ENCODE data around the gene ASCC3.

The ASCC3 gene

DNA sequence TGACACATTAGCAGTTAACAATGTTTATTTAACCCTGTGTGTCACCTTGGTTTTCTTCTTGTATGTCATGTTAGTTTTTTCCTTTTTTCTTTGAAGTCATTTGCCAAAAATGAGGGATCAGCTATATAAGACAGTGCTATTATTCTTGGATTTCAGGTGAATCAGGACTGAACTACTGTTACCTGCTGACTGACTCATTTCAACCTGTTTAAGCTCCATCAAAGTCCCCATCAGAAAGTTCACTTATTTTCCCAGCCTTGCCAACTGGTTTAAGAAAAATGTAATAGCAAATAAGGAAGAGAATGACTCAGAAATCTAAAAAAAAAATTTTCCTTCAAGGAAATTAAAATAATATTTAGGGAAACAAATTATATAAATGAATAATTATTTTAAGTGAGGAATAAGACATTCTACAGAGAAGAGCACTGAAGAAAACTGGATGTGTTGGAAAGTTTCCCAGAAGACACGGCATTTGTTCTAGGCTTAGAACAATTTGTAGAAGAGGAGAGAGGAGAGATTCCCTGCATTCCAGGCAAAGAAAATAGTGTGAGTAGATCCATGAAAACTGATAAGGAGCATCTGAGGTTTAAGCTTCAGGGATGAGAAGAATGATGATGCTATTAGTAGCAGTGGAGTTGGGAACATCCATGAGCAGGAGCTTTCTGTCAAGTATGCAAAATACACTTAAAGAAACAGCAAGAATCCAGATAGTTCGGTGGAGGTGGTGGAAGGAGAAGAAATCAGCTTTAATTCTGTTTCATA, 331.5 kb downstream of the ASCC3 start:
- Mint-ChIP-seq H3K9me3 (no peaks in the 10 kb centered on the region), H3K27ac (no peak overlapping the region), H3K4me3 (no peak overlapping the region), H3K4me1 (ENCODE audit: low read depth) (no peaks in the 10 kb centered on the region), H3K36me3 (ENCODE audit: low read depth) (peaks cover 42% of the 10 kb centered on the region), H3K27me3 (no peaks in the 10 kb centered on the region)
- DNase-seq = no peak

DNA sequence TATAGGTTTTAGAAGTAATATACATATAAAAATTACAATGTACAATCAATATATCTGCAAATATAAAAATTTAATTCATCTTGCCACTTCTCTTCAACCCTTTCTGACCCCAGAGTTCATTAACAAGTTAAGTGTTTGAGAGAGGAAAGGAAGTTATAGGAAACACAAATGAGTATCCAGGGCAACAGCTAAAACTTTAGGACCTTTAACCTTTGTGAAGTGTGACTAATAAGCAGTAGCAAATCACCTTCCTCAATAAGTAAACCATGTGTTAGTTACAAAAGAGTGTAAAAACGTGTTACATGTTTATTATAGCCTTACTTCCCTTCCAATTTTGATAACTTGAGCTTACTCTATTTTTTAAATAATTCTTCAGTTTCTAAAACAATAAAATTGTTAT, 343.0 kb downstream of the ASCC3 start:
- Mint-ChIP-seq H3K4me1 (ENCODE audit: low read depth) (no peaks in the 10 kb centered on the region), H3K27me3 (no peaks in the 10 kb centered on the region), H3K9me3 (no peaks in the 10 kb centered on the region), H3K27ac (no peak overlapping the region), H3K36me3 (ENCODE audit: low read depth) (peaks cover 77% of the 10 kb centered on the region), H3K4me3 (no peak overlapping the region)
- DNase-seq = no peak

GRCh38 chr6:100518588-100518987, 362.5 kb downstream of the ASCC3 start:
- Mint-ChIP-seq H3K9me3 (no peaks in the 10 kb centered on the region), H3K36me3 (ENCODE audit: low read depth) (peaks cover 52% of the 10 kb centered on the region), H3K27ac (no peak overlapping the region), H3K27me3 (no peaks in the 10 kb centered on the region), H3K4me3 (no peak overlapping the region), H3K4me1 (ENCODE audit: low read depth) (no peaks in the 10 kb centered on the region)
- no peak for DNase-seq

DNA sequence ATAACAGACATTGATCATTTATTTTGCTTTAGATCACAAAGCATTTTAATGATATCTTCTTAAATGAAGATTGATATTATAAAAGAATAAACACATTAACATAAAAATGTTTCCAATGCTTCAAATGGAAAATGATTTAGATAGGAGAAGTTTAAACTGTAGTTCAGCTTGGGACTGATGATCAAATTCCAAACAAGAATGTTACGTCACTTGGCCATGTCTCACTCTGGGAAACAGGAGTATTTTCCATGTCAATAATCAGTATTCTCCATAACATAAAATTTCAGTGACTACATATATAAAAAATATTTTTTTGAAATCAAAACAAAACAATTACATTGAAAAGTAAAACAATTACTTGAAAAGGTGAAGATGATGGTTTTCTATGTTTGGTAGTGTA, 363.5 kb downstream of the ASCC3 start:
- Mint-ChIP-seq H3K27me3 (no peaks in the 10 kb centered on the region), H3K36me3 (ENCODE audit: low read depth) (peaks cover 56% of the 10 kb centered on the region), H3K4me3 (no peak overlapping the region), H3K4me1 (ENCODE audit: low read depth) (no peaks in the 10 kb centered on the region), H3K9me3 (no peaks in the 10 kb centered on the region), H3K27ac (no peak overlapping the region)
- no peak for DNase-seq

GRCh38 chr6:100517106-100517505, 364.0 kb downstream of the ASCC3 start:
- no peaks in the 10 kb centered on the region for H3K27me3 Mint-ChIP-seq
- peaks cover 57% of the 10 kb centered on the region for H3K36me3 Mint-ChIP-seq (ENCODE audit: low read depth)
- no peak overlapping the region for H3K27ac Mint-ChIP-seq
- no peak overlapping the region for H3K4me3 Mint-ChIP-seq
- no peaks in the 10 kb centered on the region for H3K9me3 Mint-ChIP-seq
- no peaks in the 10 kb centered on the region for H3K4me1 Mint-ChIP-seq (ENCODE audit: low read depth)
- no peak for DNase-seq

DNA sequence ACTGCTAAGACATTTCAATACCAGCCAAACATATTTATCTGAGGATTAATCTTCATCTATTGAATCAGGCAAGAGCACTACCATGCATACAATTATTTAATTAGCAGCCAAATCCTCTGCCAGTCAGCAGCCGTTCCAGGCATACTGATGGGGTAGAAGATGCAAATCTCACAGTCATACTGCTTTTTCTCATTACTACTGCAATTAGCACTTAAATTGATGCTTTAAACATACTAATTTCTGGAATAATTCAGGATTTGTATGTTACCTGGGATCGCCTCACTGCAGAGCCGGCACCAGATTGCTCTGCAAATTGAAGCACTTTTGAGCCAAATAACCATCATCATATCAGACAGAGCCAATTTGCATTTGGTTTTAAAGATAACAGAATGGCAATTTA, 366.5 kb downstream of the ASCC3 start:
- DNase-seq = no peak
- Mint-ChIP-seq H3K27ac (no peak overlapping the region), H3K36me3 (ENCODE audit: low read depth) (peaks cover 74% of the 10 kb centered on the region), H3K9me3 (no peaks in the 10 kb centered on the region), H3K4me3 (no peak overlapping the region), H3K4me1 (ENCODE audit: low read depth) (no peaks in the 10 kb centered on the region), H3K27me3 (no peaks in the 10 kb centered on the region)

DNA sequence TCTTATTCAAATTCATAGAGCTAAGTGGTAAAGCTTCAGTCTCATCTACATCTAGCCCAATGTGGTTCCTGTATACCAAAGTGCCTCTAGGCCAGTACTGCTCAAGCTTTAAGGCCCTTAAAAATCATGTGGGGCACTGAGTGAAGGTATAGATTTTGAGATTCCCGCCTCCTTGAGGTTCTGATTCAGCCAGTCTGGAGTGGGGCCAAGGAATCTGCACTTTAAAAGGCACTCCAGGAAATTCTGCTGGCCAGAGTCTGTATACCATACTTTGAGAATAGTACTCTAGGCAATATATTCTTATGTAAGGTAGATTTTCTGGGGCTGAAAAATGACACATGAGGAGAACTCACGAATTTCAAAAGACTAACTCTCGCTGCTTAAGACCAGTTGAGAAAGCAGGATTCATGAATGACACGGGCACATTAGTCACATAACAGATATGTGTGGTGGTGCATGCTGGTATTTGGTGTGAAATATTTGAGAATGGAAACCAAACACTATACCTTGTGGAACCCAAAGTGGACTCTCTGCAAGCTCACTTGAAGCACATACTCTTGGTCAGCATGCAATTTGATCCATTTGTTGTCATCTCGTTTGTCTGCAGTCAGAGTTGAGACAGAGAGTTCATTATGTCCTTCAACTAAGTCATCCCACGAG, 368.8 kb downstream of the ASCC3 start:
- H3K36me3 Mint-ChIP-seq (ENCODE audit: low read depth) = peaks cover 69% of the 10 kb centered on the region
- no peaks in the 10 kb centered on the region for H3K4me1 Mint-ChIP-seq (ENCODE audit: low read depth)
- H3K27ac Mint-ChIP-seq = no peak overlapping the region
- H3K27me3 Mint-ChIP-seq = no peaks in the 10 kb centered on the region
- no peak overlapping the region for H3K4me3 Mint-ChIP-seq
- H3K9me3 Mint-ChIP-seq = no peaks in the 10 kb centered on the region
- no peak for DNase-seq

DNA sequence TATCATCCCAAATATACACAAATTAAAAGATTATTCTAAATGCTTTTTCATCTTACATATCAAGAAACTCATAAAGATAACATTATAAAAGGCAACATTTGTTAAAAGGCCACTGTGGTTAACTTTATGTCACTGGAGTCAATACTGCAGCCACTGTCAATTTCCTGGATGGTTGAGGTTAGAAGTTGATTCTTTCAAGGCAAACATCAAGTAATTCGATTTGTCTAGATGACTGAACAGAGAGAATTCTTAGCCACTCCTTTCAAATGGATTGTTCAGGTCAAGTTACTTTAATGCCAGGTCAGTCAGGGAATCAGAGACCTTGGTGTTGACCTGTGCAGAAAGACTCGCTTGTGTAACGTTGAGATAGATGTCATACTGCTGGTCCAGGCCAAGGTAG, 372.0 kb downstream of the ASCC3 start:
- Mint-ChIP-seq H3K27me3 (no peaks in the 10 kb centered on the region), H3K4me1 (ENCODE audit: low read depth) (no peaks in the 10 kb centered on the region), H3K9me3 (no peaks in the 10 kb centered on the region), H3K4me3 (no peak overlapping the region), H3K27ac (no peak overlapping the region), H3K36me3 (ENCODE audit: low read depth) (peaks cover 47% of the 10 kb centered on the region)
- DNase-seq = no peak

DNA sequence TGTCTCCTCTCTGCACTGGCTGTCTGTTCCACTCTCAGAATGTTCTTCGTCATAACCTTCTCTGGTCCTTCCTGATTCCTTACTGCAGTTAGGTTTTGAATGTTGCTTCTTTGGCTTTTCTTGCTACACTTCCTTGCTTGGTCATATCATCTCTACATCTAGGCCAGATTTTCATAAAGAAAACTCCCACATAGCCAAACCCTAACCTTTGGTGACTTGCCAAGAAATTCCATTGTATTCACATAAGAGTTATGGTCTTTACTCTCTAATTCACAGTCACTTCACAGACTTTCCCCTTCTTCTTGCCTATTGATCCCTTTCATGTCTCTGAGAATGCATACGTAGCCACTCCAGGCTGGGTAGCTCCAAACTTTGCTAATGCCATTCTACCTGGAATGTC, 374.5 kb downstream of the ASCC3 start:
- no peak overlapping the region for H3K4me3 Mint-ChIP-seq
- no peak for DNase-seq
- H3K9me3 Mint-ChIP-seq = no peaks in the 10 kb centered on the region
- no peaks in the 10 kb centered on the region for H3K27me3 Mint-ChIP-seq
- no peak overlapping the region for H3K27ac Mint-ChIP-seq
- H3K36me3 Mint-ChIP-seq (ENCODE audit: low read depth) = peaks cover 27% of the 10 kb centered on the region
- no peaks in the 10 kb centered on the region for H3K4me1 Mint-ChIP-seq (ENCODE audit: low read depth)

DNA sequence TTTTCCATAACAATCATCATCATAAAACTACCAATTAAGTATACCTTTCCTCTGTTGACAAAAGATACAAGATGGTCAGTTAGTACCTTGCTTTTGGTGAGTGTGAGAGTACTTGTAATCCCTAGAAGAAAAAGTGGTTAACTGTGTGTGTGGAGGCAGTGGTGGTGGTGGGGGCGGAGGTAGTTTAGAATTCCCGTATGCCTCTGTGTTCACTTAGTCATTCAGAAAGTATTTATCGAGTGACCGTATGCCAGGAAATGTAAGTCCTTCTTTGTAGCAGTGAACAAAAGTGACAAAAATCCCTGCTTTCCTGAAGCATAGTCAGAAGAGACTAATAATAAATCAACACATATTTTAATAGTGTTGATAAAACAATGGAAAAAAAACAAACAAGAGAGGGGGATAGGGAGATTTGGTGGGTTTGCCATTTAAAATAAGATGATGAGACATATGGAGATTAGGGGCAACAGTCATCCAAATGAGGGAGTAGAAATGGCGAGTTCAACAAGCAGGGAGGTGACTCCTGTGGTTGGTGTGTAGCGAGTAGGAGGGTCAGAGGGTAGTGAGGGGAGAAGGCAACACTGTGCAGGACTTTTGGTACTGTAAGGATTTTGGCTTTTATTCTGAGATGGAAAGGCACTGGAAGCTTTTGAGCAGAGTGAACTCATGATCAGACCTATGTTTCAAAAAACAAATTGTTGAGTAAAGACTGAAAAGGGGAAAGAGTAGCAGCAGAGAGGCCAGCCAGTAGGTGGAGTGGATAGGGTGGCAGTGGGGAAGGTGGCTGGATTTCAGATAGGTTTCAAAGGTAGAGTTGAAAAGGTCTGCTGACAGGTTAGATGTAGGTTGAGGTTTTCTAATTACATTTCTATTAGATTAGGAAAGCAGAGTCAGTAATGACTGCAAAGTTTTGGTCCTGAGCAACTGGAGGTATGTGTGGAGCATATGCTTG, 376.1 kb downstream of the ASCC3 start:
- Mint-ChIP-seq H3K4me3 (no peak overlapping the region), H3K9me3 (peaks cover 1% of the 10 kb centered on the region), H3K4me1 (ENCODE audit: low read depth) (no peaks in the 10 kb centered on the region), H3K27ac (no peak overlapping the region), H3K36me3 (ENCODE audit: low read depth) (peaks cover 13% of the 10 kb centered on the region), H3K27me3 (peaks cover 9% of the 10 kb centered on the region)
- no peak for DNase-seq

GRCh38 chr6:100503043-100503705, 378.0 kb downstream of the ASCC3 start:
- H3K36me3 Mint-ChIP-seq (ENCODE audit: low read depth) = no peaks in the 10 kb centered on the region
- H3K9me3 Mint-ChIP-seq = peaks cover 2% of the 10 kb centered on the region
- no peaks in the 10 kb centered on the region for H3K4me1 Mint-ChIP-seq (ENCODE audit: low read depth)
- H3K4me3 Mint-ChIP-seq = no peak overlapping the region
- peaks cover 23% of the 10 kb centered on the region for H3K27me3 Mint-ChIP-seq
- DNase-seq = no peak
- H3K27ac Mint-ChIP-seq = no peak overlapping the region

DNA sequence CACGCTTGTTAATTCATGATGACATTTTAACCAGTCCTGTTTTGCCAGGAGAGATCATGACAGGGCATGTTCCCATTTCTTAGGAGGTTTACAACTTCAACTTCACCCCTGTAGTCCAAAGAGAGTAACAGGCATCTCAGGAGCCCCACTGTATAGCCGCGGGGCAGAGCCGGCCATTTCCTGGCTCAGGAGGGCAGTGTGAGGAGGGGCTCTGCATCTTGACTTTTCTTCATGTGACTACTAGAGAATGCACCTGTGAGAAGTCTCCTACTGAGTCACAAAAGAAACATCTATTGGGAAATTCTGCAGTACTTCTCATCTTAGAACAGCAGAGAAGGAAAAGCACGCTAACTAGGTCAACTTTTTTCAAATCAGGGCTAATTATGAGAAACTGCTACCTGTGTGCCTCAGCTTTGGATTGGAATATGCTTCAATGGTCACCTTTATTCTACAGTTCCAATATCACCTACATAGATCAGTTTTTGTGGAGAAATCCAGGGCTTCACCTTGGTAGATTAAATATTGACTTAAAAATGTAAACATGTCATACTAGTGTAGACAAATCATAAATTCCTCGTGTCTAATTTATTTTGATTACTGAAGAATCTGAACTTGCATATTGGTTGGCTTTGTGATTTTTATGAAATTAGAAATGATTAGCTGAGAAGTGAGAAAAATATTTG, 387.8 kb downstream of the ASCC3 start:
- H3K4me3 Mint-ChIP-seq = no peak overlapping the region
- H3K36me3 Mint-ChIP-seq (ENCODE audit: low read depth) = no peaks in the 10 kb centered on the region
- H3K27me3 Mint-ChIP-seq = peaks cover 60% of the 10 kb centered on the region
- no peaks in the 10 kb centered on the region for H3K4me1 Mint-ChIP-seq (ENCODE audit: low read depth)
- peaks cover 7% of the 10 kb centered on the region for H3K9me3 Mint-ChIP-seq
- H3K27ac Mint-ChIP-seq = no peak overlapping the region
- no peak for DNase-seq

DNA sequence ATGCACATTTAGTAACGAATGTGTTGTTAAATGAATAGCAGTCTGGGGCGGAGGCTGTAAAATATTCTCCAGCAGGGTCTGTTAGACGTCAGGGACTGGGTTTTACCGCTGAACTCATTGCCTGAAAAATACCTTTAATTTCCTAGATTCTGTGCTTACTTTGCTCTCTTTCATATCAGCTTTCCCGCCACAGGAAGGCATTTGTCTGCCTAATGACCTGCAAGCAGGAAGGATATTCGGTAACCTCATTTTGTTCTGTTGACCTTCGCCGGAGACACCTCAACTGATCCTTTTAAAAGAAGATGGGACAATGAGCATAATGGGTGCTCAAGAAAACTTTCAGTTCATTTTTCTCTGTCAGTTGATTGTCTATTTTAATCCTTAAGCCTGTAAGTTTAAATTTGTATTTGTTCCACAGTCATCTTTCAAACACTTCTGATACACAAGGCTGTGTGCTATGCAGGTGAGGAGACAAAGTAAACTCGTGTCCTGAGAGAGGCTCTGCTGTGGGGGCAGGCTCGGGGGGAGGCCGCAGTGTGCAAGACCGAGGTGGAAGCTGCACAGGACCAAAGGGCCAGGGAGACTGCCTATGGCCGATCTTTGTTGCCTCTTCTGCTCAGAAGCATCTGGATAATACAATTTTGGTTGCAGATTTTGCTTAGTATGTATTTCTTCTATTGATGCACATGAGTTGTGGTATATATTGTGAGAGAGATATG, 389.0 kb downstream of the ASCC3 start:
- Mint-ChIP-seq H3K27ac (no peak overlapping the region), H3K4me1 (ENCODE audit: low read depth) (no peaks in the 10 kb centered on the region), H3K4me3 (no peak overlapping the region), H3K36me3 (ENCODE audit: low read depth) (no peaks in the 10 kb centered on the region), H3K27me3 (peaks cover 66% of the 10 kb centered on the region), H3K9me3 (peaks cover 3% of the 10 kb centered on the region)
- DNase-seq = no peak
